ENCODE data around the gene CAMTA2.

The CAMTA2 gene

DNA sequence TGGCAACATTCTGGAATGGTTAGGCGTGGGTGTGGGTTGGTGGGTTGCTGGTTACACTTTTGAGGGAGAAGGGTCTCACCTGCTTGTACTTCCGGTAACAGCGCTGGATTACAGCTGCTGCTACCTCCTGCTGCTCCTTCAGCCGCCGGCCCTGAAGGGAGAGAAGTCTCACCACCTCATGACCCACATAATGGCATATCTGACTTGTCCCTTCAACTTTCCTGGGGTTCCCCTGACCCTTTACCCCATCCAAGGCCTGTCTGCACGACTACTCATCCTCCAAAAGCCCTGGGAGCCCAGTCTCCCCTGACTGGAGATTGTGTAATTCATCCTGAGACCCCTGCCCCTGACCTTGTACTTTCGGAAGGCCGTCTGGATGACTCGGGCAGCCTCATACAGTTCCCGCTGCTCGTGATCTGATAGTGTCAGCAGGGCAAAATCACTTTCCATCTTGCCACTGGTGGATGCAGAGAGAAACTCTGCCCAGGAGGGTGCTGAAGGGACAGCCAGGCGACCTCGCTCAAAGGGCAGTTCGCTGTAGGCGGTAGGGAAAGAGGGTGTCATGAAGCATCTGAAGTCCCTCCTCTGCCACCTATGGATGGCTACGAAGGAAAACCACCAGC, 17.8 kb downstream of the CAMTA2 start:
- no peak for DNase-seq (ENCODE audit: low read depth, low spot score)

GRCh38 chr17:4969047-4969550, 18.4 kb downstream of the CAMTA2 start:
- DNase-seq (ENCODE audit: low read depth, low spot score), result no peak

- DNase-seq (ENCODE audit: low read depth, low spot score), result no peak
These were observed 18.9 kb downstream of the CAMTA2 start for GRCh38 chr17:4968486-4969046.

DNA sequence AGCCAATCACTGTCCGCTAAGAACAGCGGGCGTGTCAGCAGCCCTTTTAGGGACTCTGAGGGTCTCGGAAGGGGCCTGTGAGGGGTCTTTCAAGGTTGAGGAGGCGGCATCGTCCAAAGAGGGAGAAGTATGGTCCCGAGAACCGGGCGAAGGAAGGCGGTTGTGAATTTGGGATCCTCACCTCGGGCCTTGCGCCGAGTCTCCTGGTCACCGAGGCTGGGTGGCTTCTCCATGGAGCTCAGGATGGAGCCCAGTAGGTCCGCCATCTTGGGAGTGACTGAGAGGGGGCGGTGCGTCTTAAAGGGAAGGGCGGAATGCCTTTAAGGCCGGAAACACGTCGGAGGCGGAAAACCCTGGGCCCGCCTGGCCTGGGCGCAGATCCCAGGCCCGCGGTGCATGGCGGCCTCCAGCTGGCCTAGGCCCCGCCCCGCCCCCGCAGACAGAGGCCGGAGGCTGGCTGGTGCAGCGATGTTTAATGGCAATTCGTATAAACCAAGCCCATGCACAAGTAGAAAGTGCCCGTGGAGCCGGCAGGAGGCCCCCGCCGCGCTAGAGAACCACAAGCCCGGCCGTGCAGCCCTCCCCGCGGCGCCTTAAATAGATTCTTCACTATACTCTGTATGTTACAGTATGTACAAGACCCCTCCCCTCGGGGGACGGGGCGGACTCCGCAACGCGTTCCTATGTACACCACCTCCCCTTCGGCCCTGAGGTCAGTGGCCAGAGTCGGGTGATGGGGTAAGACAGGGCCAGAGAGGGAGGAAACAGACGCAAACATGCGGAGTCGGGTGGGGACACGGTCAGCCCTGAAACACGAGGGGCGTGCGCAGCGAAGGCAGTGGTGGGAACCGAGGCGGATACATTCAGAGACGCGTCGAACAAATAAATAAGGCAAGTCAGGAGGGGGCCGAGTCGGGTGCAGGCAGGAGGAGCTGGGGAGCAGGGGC, 19.7 kb downstream of the CAMTA2 start, which contains the start of gene SPAG7:
SPAG7 (minus strand) TSS at position 279 of the 947 bp plus-strand sequence; CDS start at position 266, 13 bp downstream.
- DNase-seq (ENCODE audit: low read depth, low spot score), result peak; percentile 98

- DNase-seq (ENCODE audit: low read depth, low spot score), result peak; percentile 100
These were observed 20.5 kb downstream of the CAMTA2 start for GRCh38 chr17:4966844-4967538.

DNA sequence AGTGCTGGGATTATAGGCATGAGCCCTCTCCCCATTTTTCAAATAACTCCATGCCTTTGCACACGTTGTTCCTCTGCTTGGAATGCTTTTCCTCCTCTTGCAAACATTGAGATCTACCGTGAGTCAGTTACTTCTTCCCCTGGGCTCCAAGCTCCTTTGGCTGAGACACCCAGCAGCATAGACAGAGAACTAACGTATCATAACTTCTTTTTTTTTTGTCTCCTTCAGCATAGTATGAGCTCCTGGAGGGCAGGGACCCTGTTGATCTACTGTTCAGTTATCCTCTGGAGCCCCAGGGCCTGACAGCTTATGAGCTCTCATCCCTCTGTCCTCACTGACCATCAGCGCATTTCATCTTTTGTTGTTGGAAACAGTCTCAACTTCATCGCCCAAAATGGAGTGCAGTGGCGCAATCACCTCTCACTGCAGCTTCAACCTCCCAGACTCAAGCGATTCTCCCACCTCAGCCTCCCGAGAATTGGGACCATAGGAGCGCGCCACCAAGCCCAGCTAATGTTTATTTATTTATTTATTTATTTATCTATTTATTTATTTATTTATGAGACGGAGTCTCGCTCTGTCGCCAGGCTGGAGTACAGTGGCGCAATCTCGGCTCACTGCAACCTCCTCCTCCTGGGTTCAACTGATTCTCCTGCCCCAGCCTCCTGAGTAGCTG, 22.0 kb downstream of the CAMTA2 start:
- no peak for DNase-seq (ENCODE audit: low read depth, low spot score)

- DNase-seq (ENCODE audit: low read depth, low spot score), result no peak
These were observed 27.1 kb downstream of the CAMTA2 start for GRCh38 chr17:4960279-4960922.

- DNase-seq (ENCODE audit: low read depth, low spot score), result no peak
These were observed 28.1 kb downstream of the CAMTA2 start for GRCh38 chr17:4959261-4959965.

- no peak for DNase-seq (ENCODE audit: low read depth, low spot score)
These were observed 29.4 kb downstream of the CAMTA2 start for GRCh38 chr17:4958102-4958501.

DNA sequence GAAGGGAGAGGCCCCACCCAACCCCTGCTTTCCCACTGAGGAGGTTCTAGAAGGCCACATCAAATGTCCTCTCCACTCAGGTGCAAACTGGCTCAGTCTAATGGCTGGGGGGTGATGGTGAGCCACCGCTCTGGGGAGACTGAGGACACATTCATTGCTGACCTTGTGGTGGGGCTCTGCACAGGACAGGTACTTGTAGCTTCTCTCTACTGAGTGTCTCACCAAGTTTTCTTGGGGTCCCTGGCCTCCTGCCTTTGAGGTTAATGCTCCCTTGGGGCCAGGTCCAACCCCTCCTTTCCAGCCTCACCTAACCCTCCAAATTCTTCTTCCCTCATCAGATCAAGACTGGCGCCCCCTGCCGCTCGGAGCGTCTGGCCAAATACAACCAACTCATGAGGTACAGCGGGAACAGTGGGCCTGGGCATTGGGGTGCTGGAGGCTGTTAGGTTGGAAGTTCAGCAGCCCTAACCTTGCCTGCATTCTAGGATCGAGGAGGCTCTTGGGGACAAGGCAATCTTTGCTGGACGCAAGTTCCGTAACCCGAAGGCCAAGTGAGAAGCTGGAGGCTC, 30.9 kb downstream of the CAMTA2 start:
- DNase-seq (ENCODE audit: low read depth, low spot score), result no peak

DNA sequence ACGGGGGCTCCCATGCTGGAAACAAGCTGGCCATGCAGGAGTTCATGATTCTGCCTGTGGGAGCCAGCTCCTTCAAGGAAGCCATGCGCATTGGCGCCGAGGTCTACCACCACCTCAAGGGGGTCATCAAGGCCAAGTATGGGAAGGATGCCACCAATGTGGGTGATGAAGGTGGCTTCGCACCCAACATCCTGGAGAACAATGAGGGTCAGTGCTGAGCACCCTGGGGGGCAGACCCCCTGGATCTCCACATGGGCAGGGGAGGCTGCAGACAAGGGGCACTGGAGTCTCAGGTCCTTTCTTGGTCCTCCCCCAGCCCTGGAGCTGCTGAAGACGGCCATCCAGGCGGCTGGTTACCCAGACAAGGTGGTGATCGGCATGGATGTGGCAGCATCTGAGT, 32.4 kb downstream of the CAMTA2 start:
- no peak for DNase-seq (ENCODE audit: low read depth, low spot score)

- DNase-seq (ENCODE audit: low read depth, low spot score), result no peak
These were observed 34.0 kb downstream of the CAMTA2 start for GRCh38 chr17:4953451-4953961.

- DNase-seq (ENCODE audit: low read depth, low spot score), result no peak
These were observed 36.0 kb downstream of the CAMTA2 start for GRCh38 chr17:4951486-4951885.

DNA sequence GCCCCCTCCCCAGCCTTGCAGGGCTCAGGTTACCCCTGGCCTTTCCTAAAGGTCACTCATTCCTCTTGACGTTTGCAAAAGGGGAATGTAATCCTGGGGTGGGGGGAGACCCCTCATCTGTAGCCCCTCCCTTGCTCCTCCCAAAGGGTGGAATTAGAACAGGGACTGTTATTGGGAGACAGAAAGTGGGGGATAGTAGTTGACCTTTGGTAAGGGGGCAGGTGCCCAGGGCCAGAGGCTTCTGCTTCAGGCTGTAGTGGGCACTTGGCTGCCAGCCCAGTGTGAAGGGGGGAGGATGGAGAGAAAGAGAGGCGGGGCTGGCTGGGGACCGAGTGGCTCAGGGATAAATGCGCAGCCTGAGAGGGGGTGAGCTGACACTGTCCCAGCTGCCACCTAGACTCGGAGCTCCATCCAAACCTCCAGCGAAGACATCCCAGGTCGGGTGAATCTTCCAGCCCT, 36.7 kb downstream of the CAMTA2 start, which contains the start of gene ENO3:
ENO3 (plus strand) TSS at position 374 of the 459 bp plus-strand sequence. CDS start 711 bp downstream, outside the sequence.
- no peak for DNase-seq (ENCODE audit: low read depth, low spot score)

GRCh38 chr17:4950075-4950745, 37.3 kb downstream of the CAMTA2 start:
- DNase-seq (ENCODE audit: low read depth, low spot score), result no peak

DNA sequence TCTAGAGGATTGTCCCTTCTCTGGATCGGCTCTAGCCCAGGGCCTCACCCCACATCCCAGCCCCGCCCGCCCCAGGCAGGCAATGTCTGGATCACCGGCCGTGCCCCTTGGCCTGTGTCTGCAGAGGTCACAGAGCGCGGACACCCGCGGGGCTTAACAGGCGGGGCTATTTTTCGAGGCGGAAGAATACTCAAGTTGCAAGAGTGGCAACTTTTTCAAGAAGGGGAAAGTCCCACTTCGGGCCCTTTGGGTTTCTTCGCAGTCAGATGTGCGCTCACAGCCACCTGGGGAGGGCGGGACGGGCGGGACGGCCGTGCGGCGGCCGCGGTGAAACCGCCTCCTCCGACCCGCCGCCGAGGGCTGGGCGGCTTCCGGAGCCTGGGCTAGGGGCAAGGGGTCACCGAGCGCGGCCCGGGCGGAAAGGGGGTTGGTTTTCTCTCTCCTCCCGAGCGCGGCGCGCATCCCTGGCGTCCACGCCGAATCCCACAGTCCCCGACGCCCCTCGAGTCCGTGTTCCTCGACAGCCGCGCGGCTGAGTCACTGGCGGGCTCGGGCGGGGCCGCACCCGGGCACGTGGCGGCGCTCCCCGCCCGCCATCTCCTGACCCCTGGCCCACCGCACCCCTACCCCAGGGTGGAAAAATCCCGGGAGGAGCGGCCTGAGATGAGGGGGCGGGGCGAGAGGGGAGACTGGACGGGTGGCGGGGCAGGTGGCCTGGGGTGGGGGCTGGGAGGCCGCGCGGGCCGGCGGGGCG, 38.0 kb downstream of the CAMTA2 start:
- no peak for DNase-seq (ENCODE audit: low read depth, low spot score)

DNA sequence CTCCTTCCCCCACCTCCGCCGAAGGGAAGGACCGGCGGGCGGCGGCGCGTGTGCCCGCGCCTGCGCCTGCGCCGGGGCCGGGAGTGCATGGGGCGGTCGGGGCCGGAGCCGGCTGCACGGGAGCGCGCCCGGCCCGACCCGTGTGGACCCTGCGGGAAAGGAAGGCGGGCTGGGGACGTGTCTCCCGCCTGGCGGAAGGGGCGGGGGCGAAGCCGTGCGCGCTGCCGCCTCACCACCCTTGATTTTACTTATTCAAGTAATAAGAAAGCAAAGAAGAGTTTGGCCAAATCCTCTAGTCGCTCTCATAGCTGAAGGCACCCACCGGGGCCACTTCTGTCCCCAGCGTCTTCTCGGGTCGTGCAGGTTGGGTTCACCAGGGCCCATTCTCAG, 38.5 kb downstream of the CAMTA2 start:
- no peak for DNase-seq (ENCODE audit: low read depth, low spot score)
